Activated T-cell treated with anti-CD3 and anti-CD28 coated beads for 24 hours (primary cell): ENCODE measurements around the gene DNAJC19.

Source experiments
- DNase-seq: peaks from one replicate; pipeline ENCODE4 v3.0.0-alpha.2; 2020; ENCODE audit warnings: low read depth

DNAJC19 gene

DNA sequence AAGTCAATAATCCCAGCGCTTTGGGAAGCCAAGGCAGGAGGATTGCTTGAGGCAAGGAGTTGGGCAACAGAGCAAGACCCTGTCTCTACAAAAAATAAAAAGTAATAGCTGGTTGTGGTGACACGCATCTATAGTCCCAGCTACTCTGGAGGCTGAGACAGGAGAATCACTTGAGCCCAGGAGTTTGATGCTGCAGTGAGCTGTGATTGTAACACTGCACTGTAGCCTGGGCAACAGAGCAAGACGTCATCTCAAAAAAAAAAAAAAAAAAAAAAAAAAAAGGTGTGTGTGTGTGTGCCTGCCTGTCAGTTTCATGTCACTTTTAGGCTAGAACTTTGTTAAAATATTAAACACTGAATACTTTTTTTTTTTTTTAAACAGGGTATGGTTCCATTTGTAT is 28.4 kb downstream of the DNAJC19 start:
- DNase-seq: no peak

DNA sequence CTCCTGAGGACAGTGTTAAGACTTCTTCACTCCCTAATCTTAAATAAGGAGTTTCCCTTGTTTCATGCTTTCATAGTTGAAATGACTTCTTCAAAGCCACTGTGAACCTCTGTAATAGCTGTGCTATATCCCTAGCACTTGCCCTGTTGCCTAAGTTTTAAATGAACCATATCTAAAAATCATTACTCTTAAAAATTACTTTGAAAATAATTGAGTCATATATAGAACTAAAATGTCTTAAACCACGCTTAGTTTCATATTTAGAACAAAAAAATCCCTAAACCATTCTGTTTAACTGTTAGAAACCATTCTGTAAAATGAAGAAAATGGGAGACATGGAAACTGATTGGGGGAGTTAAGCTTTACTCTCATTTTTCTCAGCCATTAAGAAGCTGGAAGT is 29.8 kb downstream of the DNAJC19 start:
- no peak for DNase-seq

DNA sequence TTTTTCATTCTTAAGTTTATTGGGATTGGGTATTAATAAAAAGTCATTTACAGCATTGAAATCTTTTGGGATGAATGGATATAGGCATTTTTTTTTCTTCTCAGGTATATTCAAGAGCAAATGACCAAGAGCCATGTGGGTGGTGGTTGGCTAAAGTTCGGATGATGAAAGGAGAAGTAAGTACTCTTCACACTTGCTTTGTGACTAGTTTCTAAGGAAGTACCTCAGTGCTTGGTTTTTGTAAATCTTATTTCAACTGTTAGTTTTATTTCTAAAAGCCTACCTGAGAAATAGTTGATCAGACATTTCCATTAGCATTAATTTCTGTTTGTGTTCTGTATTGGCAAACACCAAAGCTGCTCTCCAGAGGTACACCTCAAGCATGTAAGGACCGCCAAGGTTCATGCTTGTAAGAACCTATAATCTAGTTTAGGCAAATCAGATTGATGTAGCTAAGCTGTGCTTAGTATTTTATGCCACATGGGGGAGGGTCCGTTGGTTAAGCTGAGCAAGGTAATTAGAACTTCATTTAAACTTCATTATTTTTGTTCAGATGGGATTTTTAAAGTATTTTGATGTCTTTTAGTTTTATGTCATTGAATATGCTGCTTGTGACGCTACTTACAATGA is 41.7 kb downstream of the DNAJC19 start:
- DNase-seq: no peak

DNA sequence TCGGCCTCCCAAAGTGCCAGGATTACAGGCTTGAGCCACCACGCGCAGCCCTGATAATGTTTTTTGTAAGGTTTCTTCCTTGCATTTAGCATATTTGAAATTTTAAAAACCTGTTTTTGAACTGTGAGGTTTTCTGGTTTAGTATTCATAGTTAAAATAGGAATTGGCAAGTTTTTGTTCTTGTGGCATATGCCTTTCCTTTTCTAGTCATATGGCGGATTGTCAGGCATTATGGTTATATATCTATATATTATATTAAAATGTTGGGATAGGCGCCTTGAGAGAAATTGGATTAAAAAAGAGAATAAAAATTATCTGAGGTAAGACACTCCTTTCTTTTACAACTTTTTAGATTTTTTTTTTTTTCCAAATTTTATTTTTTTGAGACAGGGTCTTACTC is 48.7 kb downstream of the DNAJC19 start:
- no peak for DNase-seq

DNA sequence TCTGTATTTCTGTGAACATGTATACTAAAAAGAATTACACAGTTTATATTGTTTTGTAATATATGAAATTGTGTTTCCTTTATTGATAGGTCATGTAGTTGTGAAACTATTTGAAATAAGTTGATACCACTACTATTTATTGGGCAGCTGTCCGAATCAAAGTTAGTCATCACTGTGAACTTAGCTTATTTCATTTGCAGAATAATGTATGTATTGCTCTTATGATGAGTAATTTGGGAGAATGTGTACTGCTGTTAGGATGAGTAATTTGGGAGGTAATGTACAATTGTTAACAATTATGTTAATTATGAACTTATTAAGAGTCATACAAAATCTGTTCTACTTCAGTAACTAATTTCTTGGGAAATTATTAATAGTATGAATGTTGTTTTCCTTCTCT is 54.9 kb downstream of the DNAJC19 start:
- no peak for DNase-seq
